OCI-M1 (cell line): ENCODE measurements around the gene ADGB.

Experiments used
- DNase-seq: peaks from one replicate; lab custom pipeline; 2025; lab: John Stamatoyannopoulos, UW

The ADGB gene

GRCh38 chr6:146862508-146862919 lies 263.7 kb downstream of the ADGB start:
- no peak for DNase-seq

DNA sequence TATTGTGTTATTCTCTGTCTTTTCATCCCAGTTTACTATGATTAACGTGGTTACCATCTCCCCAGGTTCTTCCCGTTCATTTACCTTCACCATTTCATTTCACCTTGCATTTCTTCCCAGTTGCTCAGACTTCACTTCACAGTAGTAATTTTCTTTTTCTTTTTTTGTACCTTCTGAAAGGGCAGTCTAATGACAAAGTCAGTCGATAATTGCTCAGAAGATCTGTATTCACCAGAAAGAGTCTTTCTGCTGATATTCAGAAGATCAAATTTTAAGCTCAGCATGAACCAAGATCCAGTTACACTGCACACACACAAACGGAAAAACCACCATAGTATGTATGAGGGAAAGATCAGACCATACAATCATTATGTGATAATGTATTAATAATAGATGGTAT lies 265.5 kb downstream of the ADGB start:
- DNase-seq: no peak

- DNase-seq: no peak
Measured at GRCh38 chr6:146864885-146865284, 266.1 kb downstream of the ADGB start.
